MCF 10A (cell line): Measurements from ENCODE around the gene PTPN4. TPM values are rescaled to one million over a fixed set of nuclear protein-coding genes. Genes with fewer than 3 reads are reported as not detected.

Source experiments
- BruUV-seq: library from RNA; stranded (reverse); fragments of 400-500 nt; replicated peaks from 2 replicates; lab custom pipeline; 2021; lab: Mats Ljungman, UMichigan
- CTCF ChIA-PET: fragments of 300-600 bp; sonication (Branson Sonifier 250); formaldehyde crosslinking; extraction: SDS; loops from one replicate; lab custom pipeline; 2021; ENCODE audit warnings: antibody characterized with exemption, inconsistent platforms; lab: Yijun Ruan, JAX
- POLR2A ChIA-PET: fragments of 300-600, 350-650 bp; sonication (Branson Sonifier 250); formaldehyde crosslinking; extraction: SDS; loops from one replicate; lab custom pipeline; 2020; ENCODE audit warnings: antibody characterized with exemption, inconsistent platforms; lab: Yijun Ruan, JAX
- DNase-seq: peaks from one replicate; pipeline ENCODE4 v3.0.0-alpha.2; 2018; ENCODE audit not compliant: unreplicated experiment
- H3K27ac Mint-ChIP-seq: one replicate; pipeline ENCODE4 v1.8.0; 2022; ENCODE audit warnings: mild to moderate bottlenecking, low read depth, mixed read lengths; ENCODE audit not compliant: unreplicated experiment
- H3K27me3 Mint-ChIP-seq: one replicate; pipeline ENCODE4 v1.8.0; 2022; ENCODE audit warnings: mixed read lengths; ENCODE audit not compliant: insufficient read depth, unreplicated experiment
- H3K36me3 Mint-ChIP-seq: one replicate; pipeline ENCODE4 v1.8.0; 2022; ENCODE audit warnings: mild to moderate bottlenecking, moderate library complexity, mixed read lengths; ENCODE audit not compliant: insufficient read depth, unreplicated experiment
- H3K4me1 Mint-ChIP-seq: one replicate; pipeline ENCODE4 v1.8.0; 2022; ENCODE audit warnings: mixed read lengths; ENCODE audit not compliant: insufficient read depth, unreplicated experiment
- H3K4me3 Mint-ChIP-seq: one replicate; pipeline ENCODE4 v1.8.0; 2022; ENCODE audit warnings: mild to moderate bottlenecking, moderate library complexity, mixed read lengths; ENCODE audit not compliant: unreplicated experiment
- H3K9me3 Mint-ChIP-seq: one replicate; pipeline ENCODE4 v1.8.0; 2022; ENCODE audit warnings: mixed read lengths; ENCODE audit not compliant: unreplicated experiment
- CTCF ChIP-seq: fragments of 200-600 bp; IDR thresholded peaks from one replicate; pipeline ENCODE4 v1.8.0; 2022; ENCODE audit warnings: antibody characterized with exemption, mild to moderate bottlenecking; ENCODE audit not compliant: unreplicated experiment
- intact Hi-C: fragments of 100-400 bp; cut with micrococcal nuclease; formaldehyde crosslinking; loops from 2 replicates; pipeline ENCODE4 v1.14.1; 2022
- total RNA-seq: library from RNA; stranded (reverse); gene quantifications from 2 replicates; pipeline ENCODE4 v1.2.3, GENCODE V29; 2022

Gene PTPN4
- total RNA-seq, 1 experiment from 2014 or later = 21.1 TPM

GRCh38 chr2:119792907-119793312 lies 33.2 kb downstream of the PTPN4 start:
- no peak overlapping the region for H3K27ac Mint-ChIP-seq
- no peak for TF ChIP-seq CTCF
- ChIA-PET CTCF (interaction anchor here (0.9 to 1.0 kb wide), 2 partner anchors 15 to 34 kb away, joined by 3 to 4 read pairs; no protein-coding TSS in a partner anchor), POLR2A (interaction anchor here (0.6 kb wide), 1 partner anchor 111 kb away, joined by 3 read pairs; no protein-coding TSS in a partner anchor)
- no peak overlapping the region for H3K4me3 Mint-ChIP-seq
- intact Hi-C loops = no loop called here
- H3K27me3 Mint-ChIP-seq = no peaks in the 10 kb centered on the region
- H3K36me3 Mint-ChIP-seq = peaks cover 5% of the 10 kb centered on the region
- BruUV-seq = no TSS peak
- H3K9me3 Mint-ChIP-seq = peaks cover 19% of the 10 kb centered on the region
- no peaks in the 10 kb centered on the region for H3K4me1 Mint-ChIP-seq
- DNase-seq = no peak

DNA sequence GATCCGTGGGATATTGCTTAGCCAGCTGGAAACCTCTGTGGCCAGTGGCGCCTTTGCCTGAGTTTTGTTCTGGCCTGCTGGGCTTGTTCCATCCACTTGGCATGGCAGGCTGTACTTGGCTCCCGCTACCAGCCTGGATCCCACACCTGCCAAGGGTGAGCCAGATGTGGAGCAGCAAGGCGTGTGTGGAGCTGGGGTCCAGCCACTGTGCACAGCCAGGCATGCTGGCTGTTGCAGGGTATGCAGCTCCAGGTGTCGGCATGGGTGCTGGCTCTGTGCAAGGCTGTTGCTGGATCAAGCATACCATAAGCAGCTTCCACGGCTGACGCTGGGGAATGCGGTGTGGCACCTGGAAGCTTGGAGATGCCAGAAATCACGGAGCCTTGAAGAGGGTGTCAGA lies 34.5 kb downstream of the PTPN4 start:
- H3K27ac Mint-ChIP-seq = no peak overlapping the region
- no peaks in the 10 kb centered on the region for H3K4me1 Mint-ChIP-seq
- POLR2A ChIA-PET = interaction anchor here (0.8 to 1.0 kb wide), 2 partner anchors 12 to 25 kb away, joined by 3 to 4 read pairs; no protein-coding TSS in a partner anchor
- H3K4me3 Mint-ChIP-seq = no peak overlapping the region
- no peak for TF ChIP-seq CTCF
- BruUV-seq = no TSS peak
- no peaks in the 10 kb centered on the region for H3K27me3 Mint-ChIP-seq
- DNase-seq = no peak
- H3K9me3 Mint-ChIP-seq = peaks cover 19% of the 10 kb centered on the region
- CTCF ChIA-PET = interaction anchor here (0.7 kb wide), 1 partner anchor 15 kb away, joined by 3 read pairs; no protein-coding TSS in a partner anchor
- intact Hi-C loops = no loop called here
- peaks cover 5% of the 10 kb centered on the region for H3K36me3 Mint-ChIP-seq

- H3K27ac Mint-ChIP-seq = no peak overlapping the region
- peaks cover 4% of the 10 kb centered on the region for H3K4me1 Mint-ChIP-seq
- no TSS peak for BruUV-seq
- CTCF ChIA-PET = interaction anchor here (0.6 to 1.1 kb wide), 2 partner anchors 21 to 23 kb away, joined by 3 read pairs; no protein-coding TSS in a partner anchor
- H3K4me3 Mint-ChIP-seq = no peak overlapping the region
- peaks cover 5% of the 10 kb centered on the region for H3K36me3 Mint-ChIP-seq
- POLR2A ChIA-PET = no interaction called here
- no peak for DNase-seq
- no peak for TF ChIP-seq CTCF
- intact Hi-C loops = no loop called here
- H3K27me3 Mint-ChIP-seq = no peaks in the 10 kb centered on the region
- peaks cover 15% of the 10 kb centered on the region for H3K9me3 Mint-ChIP-seq
These were observed 35.9 kb downstream of the PTPN4 start for GRCh38 chr2:119795309-119796303.

- no peaks in the 10 kb centered on the region for H3K27me3 Mint-ChIP-seq
- POLR2A ChIA-PET = no interaction called here
- H3K36me3 Mint-ChIP-seq = no peaks in the 10 kb centered on the region
- H3K4me3 Mint-ChIP-seq = no peak overlapping the region
- H3K27ac Mint-ChIP-seq = no peak overlapping the region
- no peak for DNase-seq
- H3K4me1 Mint-ChIP-seq = peaks cover 6% of the 10 kb centered on the region
- no peak for TF ChIP-seq CTCF
- intact Hi-C loops = no loop called here
- H3K9me3 Mint-ChIP-seq = no peaks in the 10 kb centered on the region
- CTCF ChIA-PET = no interaction called here
- BruUV-seq = no TSS peak
These were observed 40.7 kb downstream of the PTPN4 start for GRCh38 chr2:119800376-119800902.
